ENCODE measurements around the gene ABI1. TPM values are rescaled to one million over a fixed set of nuclear protein-coding genes. Genes with fewer than 3 reads are reported as not detected.

Gene ABI1
- total and polyA plus RNA-seq, 9 of the 15 experiments (the other 6 are each of a cell fraction or from before 2014, with no cell fraction given): 22.1 to 52.3 (median 39.0) TPM

DNA sequence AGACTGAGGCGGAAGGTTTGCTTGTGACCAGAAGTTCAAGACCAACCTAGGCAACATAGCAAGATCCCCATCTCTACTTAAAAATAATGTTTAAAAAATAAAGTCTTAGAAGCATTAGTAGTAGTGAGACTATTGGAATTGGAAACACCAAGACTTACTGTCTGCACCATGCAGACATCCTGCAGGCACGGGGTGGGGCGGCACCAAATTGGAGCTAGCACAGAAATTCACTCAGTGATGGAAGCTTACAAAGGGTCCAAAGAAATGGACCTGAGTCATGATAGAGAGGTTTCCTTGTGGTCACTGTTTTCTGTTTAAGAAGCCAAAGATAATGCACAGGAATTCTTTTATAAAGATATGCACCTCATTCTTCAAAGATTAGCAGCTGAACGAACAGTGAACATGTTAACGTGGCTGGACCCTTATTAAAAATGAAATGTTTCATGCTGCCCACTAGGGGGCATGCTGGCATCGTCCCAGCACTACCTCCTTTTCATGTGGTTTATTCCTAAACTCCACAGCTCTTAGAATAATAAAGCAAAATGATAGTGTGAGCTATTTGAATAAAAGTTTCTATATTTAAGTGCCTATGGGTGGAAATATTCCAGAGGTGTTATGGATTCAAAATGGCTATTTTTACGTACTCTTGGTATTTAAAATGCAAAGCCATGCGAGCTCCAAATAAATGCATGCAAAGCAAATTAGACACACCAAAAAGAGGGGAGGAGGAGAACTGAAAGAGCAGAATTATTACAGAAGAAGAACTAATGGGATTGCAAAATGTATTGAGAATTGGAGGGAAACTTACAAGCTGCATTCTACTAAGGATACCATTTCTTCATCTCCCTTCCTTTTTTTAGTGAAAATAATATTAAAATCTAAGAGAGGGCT lies 134.7 kb downstream of the ABI1 start (continued):
- TF ChIP-seq, protein P1, sequence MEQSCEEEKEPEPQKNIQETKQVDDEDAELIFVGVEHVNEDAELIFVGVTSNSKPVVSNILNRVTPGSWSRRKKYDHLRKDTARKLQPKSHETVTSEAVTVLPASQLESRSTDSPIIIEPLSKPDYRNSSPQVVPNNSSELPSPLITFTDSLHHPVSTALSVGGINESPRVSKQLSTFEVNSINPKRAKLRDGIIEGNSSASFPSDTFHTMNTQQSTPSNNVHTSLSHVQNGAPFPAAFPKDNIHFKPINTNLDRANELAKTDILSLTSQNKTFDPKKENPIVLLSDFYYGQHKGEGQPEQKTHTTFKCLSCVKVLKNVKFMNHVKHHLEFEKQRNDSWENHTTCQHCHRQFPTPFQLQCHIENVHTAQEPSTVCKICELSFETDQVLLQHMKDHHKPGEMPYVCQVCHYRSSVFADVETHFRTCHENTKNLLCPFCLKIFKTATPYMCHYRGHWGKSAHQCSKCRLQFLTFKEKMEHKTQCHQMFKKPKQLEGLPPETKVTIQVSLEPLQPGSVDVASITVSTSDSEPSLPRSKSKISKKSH (CRISPR knock-in tag; IDR thresholded peaks at IDR 0.05): no peak
- peak; percentile 37; the same call in 1 of the 2 replicates for TF ChIP-seq ZNF316 (IDR thresholded peaks at IDR 0.05)
- no peak for TF ChIP-seq ZNF41 (CRISPR knock-in tag; conservative IDR thresholded peaks at IDR 0.05)
- no peak for TF ChIP-seq RFX5 (IDR thresholded peaks at IDR 0.05; ENCODE audit: low read depth, low read length)
- TF ChIP-seq STAG1 (CRISPR knock-in tag; IDR thresholded peaks at IDR 0.05; ENCODE audit: borderline replicate concordance): peak; percentile 43; the same call in 1 of the 2 replicates
- no peak for TF ChIP-seq RNF2 (IDR thresholded peaks at IDR 0.05)
- TF ChIP-seq GATA2 (CRISPR knock-in tag; IDR thresholded peaks at IDR 0.05): no peak
- TF ChIP-seq, protein P2, sequence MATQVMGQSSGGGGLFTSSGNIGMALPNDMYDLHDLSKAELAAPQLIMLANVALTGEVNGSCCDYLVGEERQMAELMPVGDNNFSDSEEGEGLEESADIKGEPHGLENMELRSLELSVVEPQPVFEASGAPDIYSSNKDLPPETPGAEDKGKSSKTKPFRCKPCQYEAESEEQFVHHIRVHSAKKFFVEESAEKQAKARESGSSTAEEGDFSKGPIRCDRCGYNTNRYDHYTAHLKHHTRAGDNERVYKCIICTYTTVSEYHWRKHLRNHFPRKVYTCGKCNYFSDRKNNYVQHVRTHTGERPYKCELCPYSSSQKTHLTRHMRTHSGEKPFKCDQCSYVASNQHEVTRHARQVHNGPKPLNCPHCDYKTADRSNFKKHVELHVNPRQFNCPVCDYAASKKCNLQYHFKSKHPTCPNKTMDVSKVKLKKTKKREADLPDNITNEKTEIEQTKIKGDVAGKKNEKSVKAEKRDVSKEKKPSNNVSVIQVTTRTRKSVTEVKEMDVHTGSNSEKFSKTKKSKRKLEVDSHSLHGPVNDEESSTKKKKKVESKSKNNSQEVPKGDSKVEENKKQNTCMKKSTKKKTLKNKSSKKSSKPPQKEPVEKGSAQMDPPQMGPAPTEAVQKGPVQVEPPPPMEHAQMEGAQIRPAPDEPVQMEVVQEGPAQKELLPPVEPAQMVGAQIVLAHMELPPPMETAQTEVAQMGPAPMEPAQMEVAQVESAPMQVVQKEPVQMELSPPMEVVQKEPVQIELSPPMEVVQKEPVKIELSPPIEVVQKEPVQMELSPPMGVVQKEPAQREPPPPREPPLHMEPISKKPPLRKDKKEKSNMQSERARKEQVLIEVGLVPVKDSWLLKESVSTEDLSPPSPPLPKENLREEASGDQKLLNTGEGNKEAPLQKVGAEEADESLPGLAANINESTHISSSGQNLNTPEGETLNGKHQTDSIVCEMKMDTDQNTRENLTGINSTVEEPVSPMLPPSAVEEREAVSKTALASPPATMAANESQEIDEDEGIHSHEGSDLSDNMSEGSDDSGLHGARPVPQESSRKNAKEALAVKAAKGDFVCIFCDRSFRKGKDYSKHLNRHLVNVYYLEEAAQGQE (IDR thresholded peaks at IDR 0.05; ENCODE audit: borderline replicate concordance): peak; percentile 79; the same call in 1 of the 2 replicates
- TF ChIP-seq, protein P2 (CRISPR knock-in tag; IDR thresholded peaks at IDR 0.05; ENCODE audit: low read depth): no peak
- TF ChIP-seq STAT6 (CRISPR knock-in tag; IDR thresholded peaks at IDR 0.05): no peak
- TF ChIP-seq E2F1 (CRISPR knock-in tag; IDR thresholded peaks at IDR 0.05): no peak
